Measurements from ENCODE around the gene PATE3.

PATE3 gene

DNA sequence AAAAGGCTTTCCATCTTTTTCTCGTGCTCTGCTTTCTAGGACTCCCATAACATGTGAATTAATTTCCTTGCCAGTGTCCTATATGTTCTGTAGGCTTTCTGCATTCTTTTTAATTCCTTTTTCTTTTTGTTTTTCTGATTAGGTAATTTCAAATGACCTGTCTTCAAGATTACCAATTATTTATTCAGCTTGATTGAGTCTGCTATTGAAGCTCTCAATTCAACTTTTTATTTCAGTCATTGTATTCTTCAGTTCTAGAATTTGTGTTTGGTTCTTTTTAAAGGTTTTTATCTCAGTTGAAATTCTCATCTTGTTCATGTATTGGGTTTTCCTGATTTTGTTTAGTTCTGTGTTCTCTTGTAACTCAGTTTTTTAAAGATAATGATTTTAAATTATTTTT lies 14.5 kb downstream of the PATE3 start:
- H3K9me3 ChIP-seq (ENCODE audit: control insufficient read depth, insufficient read depth, low read length) = peaks cover 11% of the 10 kb centered on the region; the same call in 1 of the 2 replicates
- H3K4me1 ChIP-seq (ENCODE audit: control insufficient read depth, low read length) = no peaks in the 10 kb centered on the region
- H4K20me1 ChIP-seq (ENCODE audit: control insufficient read depth, insufficient read depth, low read depth, low read length) = no peaks in the 10 kb centered on the region
- H3K36me3 ChIP-seq (ENCODE audit: control insufficient read depth, low read length) = no peaks in the 10 kb centered on the region
- TF ChIP-seq EZH2phosphoT487 (IDR thresholded peaks at IDR 0.05; ENCODE audit: borderline replicate concordance, low read length) = no peak
- H3K4me3 ChIP-seq (ENCODE audit: low read length) = no peak overlapping the region
- no peaks in the 10 kb centered on the region for H3K27me3 ChIP-seq (ENCODE audit: control insufficient read depth, low read length)
- no peaks in the 10 kb centered on the region for H3F3A ChIP-seq (ENCODE audit: control insufficient read depth, insufficient read depth)
- no peak overlapping the region for H3K4me2 ChIP-seq (ENCODE audit: low read length)
- H3K27ac ChIP-seq (ENCODE audit: low read depth, low read length) = no peak overlapping the region
- H3K9me2 ChIP-seq (replicated peaks; ENCODE audit: control insufficient read depth, low read length) = no peaks in the 10 kb centered on the region
- H3K79me2 ChIP-seq (ENCODE audit: control insufficient read depth, low read length) = no peaks in the 10 kb centered on the region

DNA sequence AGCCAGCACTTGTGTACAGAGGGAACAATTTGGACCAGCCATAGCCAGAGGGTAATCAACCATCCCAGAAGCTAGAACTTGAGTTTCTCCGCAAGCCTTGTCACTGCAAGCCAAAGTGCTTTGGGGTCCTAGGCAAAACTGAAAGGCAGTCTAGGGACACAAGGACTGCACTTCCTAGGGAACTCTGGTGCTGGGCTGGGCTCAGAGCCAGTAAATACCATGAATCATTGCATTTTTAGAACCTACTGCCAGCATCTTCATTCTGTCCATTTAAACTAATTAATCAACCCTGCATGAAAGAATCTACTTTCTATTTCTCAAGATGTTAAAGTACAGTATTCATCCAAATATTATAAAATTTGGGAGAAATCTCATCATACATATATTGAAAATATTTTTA lies 20.0 kb downstream of the PATE3 start:
- peaks cover 2% of the 10 kb centered on the region; the same call in 1 of the 2 replicates for H3K9me3 ChIP-seq (ENCODE audit: control insufficient read depth, insufficient read depth, low read length)
- H3F3A ChIP-seq (ENCODE audit: control insufficient read depth, insufficient read depth) = no peaks in the 10 kb centered on the region
- H3K36me3 ChIP-seq (ENCODE audit: control insufficient read depth, low read length) = no peaks in the 10 kb centered on the region
- H3K9me2 ChIP-seq (replicated peaks; ENCODE audit: control insufficient read depth, low read length) = no peaks in the 10 kb centered on the region
- H3K4me2 ChIP-seq (ENCODE audit: low read length) = no peak overlapping the region
- H3K4me1 ChIP-seq (ENCODE audit: control insufficient read depth, low read length) = no peaks in the 10 kb centered on the region
- H3K27me3 ChIP-seq (ENCODE audit: control insufficient read depth, low read length) = no peaks in the 10 kb centered on the region
- H4K20me1 ChIP-seq (ENCODE audit: control insufficient read depth, insufficient read depth, low read depth, low read length) = no peaks in the 10 kb centered on the region
- no peak overlapping the region for H3K4me3 ChIP-seq (ENCODE audit: low read length)
- no peak for TF ChIP-seq EZH2phosphoT487 (IDR thresholded peaks at IDR 0.05; ENCODE audit: borderline replicate concordance, low read length)
- TF ChIP-seq, protein P1, sequence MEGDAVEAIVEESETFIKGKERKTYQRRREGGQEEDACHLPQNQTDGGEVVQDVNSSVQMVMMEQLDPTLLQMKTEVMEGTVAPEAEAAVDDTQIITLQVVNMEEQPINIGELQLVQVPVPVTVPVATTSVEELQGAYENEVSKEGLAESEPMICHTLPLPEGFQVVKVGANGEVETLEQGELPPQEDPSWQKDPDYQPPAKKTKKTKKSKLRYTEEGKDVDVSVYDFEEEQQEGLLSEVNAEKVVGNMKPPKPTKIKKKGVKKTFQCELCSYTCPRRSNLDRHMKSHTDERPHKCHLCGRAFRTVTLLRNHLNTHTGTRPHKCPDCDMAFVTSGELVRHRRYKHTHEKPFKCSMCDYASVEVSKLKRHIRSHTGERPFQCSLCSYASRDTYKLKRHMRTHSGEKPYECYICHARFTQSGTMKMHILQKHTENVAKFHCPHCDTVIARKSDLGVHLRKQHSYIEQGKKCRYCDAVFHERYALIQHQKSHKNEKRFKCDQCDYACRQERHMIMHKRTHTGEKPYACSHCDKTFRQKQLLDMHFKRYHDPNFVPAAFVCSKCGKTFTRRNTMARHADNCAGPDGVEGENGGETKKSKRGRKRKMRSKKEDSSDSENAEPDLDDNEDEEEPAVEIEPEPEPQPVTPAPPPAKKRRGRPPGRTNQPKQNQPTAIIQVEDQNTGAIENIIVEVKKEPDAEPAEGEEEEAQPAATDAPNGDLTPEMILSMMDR (IDR thresholded peaks at IDR 0.05; ENCODE audit: low read depth, low read length, poor library complexity, severe bottlenecking) = no peak
- no peaks in the 10 kb centered on the region for H3K79me2 ChIP-seq (ENCODE audit: control insufficient read depth, low read length)
- no peak overlapping the region for H3K27ac ChIP-seq (ENCODE audit: low read depth, low read length)

DNA sequence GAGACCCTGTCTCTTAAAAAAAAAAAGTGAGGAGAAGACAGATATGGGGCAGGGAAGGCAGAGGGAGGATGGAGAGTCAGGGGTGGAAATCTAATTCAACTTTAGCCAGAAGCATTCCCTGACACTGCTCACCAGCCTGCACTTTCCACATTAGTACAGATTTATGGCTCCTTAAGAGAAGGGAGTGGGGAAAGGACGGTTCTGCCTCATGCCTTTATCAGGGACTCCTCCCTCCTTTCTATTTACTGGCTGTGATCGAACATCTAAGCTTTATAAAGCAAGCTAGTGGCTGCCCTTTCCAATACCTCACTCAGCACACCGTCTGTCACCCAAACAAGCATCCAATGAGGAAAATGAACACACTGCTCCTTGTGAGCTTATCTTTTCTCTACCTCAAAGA lies 45.1 kb downstream of the PATE3 start, which contains the start of gene PATE4:
PATE4 (plus strand) TSS at position 301 of the 400 bp plus-strand sequence; CDS start at position 345, 44 bp downstream.
- Histone ChIP-seq H4K20me1 (ENCODE audit: control insufficient read depth, insufficient read depth, low read depth, low read length) (no peaks in the 10 kb centered on the region), H3K4me1 (ENCODE audit: control insufficient read depth, low read length) (no peaks in the 10 kb centered on the region), H3K36me3 (ENCODE audit: control insufficient read depth, low read length) (no peaks in the 10 kb centered on the region), H3F3A (ENCODE audit: control insufficient read depth, insufficient read depth) (no peaks in the 10 kb centered on the region), H3K27me3 (ENCODE audit: control insufficient read depth, low read length) (peaks cover 7% of the 10 kb centered on the region), H3K9me2 (replicated peaks; ENCODE audit: control insufficient read depth, low read length) (no peaks in the 10 kb centered on the region), H3K4me3 (ENCODE audit: low read length) (no peak within 1 kb of the TSS), H3K79me2 (ENCODE audit: control insufficient read depth, low read length) (no peaks in the 10 kb centered on the region), H3K27ac (ENCODE audit: low read depth, low read length) (no peak within 1 kb of the TSS), H3K9me3 (ENCODE audit: control insufficient read depth, insufficient read depth, low read length) (no peaks in the 10 kb centered on the region), H3K4me2 (ENCODE audit: low read length) (no peak within 1 kb of the TSS)
- TF ChIP-seq, protein P1 (IDR thresholded peaks at IDR 0.05; ENCODE audit: low read depth, low read length, poor library complexity, severe bottlenecking) = no peak
- TF ChIP-seq EZH2phosphoT487 (IDR thresholded peaks at IDR 0.05; ENCODE audit: borderline replicate concordance, low read length) = no peak

DNA sequence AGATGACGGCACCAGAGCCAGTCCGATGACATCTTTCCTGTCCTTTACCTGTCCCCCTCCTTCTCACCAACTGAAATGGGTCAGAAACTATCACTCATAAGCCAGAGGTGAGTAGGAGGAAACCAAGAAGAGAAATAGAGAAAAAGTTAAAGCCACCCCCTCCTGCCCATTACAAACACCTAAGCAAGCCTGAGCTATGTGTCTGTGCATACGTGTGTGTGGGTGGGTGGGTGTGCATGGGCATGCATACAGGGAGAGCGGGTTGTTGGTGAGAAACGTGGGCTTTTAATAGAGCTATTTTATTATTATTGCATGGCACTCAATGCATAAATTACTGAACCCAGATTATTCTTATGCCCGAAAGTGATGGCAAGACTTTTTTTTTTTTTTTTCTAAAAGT lies 47.8 kb downstream of the PATE3 start:
- H4K20me1 ChIP-seq (ENCODE audit: control insufficient read depth, insufficient read depth, low read depth, low read length) = no peaks in the 10 kb centered on the region
- H3K79me2 ChIP-seq (ENCODE audit: control insufficient read depth, low read length) = no peaks in the 10 kb centered on the region
- H3K27ac ChIP-seq (ENCODE audit: low read depth, low read length) = no peak overlapping the region
- H3K4me3 ChIP-seq (ENCODE audit: low read length) = no peak overlapping the region
- no peaks in the 10 kb centered on the region for H3K4me1 ChIP-seq (ENCODE audit: control insufficient read depth, low read length)
- H3K9me3 ChIP-seq (ENCODE audit: control insufficient read depth, insufficient read depth, low read length) = no peaks in the 10 kb centered on the region
- H3K9me2 ChIP-seq (replicated peaks; ENCODE audit: control insufficient read depth, low read length) = no peaks in the 10 kb centered on the region
- H3F3A ChIP-seq (ENCODE audit: control insufficient read depth, insufficient read depth) = no peaks in the 10 kb centered on the region
- H3K36me3 ChIP-seq (ENCODE audit: control insufficient read depth, low read length) = no peaks in the 10 kb centered on the region
- peaks cover 7% of the 10 kb centered on the region for H3K27me3 ChIP-seq (ENCODE audit: control insufficient read depth, low read length)
- TF ChIP-seq EZH2phosphoT487 (IDR thresholded peaks at IDR 0.05; ENCODE audit: borderline replicate concordance, low read length) = no peak
- TF ChIP-seq, protein P1 (IDR thresholded peaks at IDR 0.05; ENCODE audit: low read depth, low read length, poor library complexity, severe bottlenecking) = no peak
- H3K4me2 ChIP-seq (ENCODE audit: low read length) = no peak overlapping the region

Measured in DOHH2 (cell line).